SK-N-SH treated with all-trans-retinoic acid at 6 μM for 48 hours (cell line): ENCODE results near the gene KLHL29.

Experiments
- ZFP30 ChIP-seq: fragments of 450-650 bp; formaldehyde crosslinking; IDR thresholded peaks from 2 replicates; pipeline ENCODE4 v1.5.0; 2022; ENCODE audit warnings: mild to moderate bottlenecking, moderate library complexity
- TF ChIP-seq, protein P1 (sequence below): fragments of 250-450 bp; sonication (Bioruptor Pico); IDR thresholded peaks from 2 replicates; pipeline ENCODE4 v1.5.0; 2020; ENCODE audit warnings: mild to moderate bottlenecking, moderate library complexity
- TF ChIP-seq, protein P2 (sequence below): fragments of 250-450 bp; sonication (Bioruptor Pico); IDR thresholded peaks from 2 replicates; pipeline ENCODE4 v1.5.1; 2021; ENCODE audit warnings: mild to moderate bottlenecking, moderate library complexity
- TF ChIP-seq, protein P3 (sequence below): fragments of 250-450 bp; sonication (Bioruptor Pico); IDR thresholded peaks from 2 replicates; pipeline ENCODE4 v1.8.0; 2020; ENCODE audit warnings: mild to moderate bottlenecking, moderate library complexity, borderline replicate concordance
- TF ChIP-seq, protein P4 (sequence below): fragments of 250-450 bp; sonication (Bioruptor Pico); IDR thresholded peaks from 2 replicates; pipeline ENCODE4 v1.8.0; 2021; ENCODE audit warnings: low read depth, mild to moderate bottlenecking, moderate library complexity, borderline replicate concordance

GRCh38 chr2:23538566-23538965 is 153.6 kb downstream of the KLHL29 start:
- TF ChIP-seq, protein P1, sequence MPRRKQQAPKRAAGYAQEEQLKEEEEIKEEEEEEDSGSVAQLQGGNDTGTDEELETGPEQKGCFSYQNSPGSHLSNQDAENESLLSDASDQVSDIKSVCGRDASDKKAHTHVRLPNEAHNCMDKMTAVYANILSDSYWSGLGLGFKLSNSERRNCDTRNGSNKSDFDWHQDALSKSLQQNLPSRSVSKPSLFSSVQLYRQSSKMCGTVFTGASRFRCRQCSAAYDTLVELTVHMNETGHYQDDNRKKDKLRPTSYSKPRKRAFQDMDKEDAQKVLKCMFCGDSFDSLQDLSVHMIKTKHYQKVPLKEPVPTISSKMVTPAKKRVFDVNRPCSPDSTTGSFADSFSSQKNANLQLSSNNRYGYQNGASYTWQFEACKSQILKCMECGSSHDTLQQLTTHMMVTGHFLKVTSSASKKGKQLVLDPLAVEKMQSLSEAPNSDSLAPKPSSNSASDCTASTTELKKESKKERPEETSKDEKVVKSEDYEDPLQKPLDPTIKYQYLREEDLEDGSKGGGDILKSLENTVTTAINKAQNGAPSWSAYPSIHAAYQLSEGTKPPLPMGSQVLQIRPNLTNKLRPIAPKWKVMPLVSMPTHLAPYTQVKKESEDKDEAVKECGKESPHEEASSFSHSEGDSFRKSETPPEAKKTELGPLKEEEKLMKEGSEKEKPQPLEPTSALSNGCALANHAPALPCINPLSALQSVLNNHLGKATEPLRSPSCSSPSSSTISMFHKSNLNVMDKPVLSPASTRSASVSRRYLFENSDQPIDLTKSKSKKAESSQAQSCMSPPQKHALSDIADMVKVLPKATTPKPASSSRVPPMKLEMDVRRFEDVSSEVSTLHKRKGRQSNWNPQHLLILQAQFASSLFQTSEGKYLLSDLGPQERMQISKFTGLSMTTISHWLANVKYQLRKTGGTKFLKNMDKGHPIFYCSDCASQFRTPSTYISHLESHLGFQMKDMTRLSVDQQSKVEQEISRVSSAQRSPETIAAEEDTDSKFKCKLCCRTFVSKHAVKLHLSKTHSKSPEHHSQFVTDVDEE (CRISPR knock-in tag), result no peak
- TF ChIP-seq, protein P2, sequence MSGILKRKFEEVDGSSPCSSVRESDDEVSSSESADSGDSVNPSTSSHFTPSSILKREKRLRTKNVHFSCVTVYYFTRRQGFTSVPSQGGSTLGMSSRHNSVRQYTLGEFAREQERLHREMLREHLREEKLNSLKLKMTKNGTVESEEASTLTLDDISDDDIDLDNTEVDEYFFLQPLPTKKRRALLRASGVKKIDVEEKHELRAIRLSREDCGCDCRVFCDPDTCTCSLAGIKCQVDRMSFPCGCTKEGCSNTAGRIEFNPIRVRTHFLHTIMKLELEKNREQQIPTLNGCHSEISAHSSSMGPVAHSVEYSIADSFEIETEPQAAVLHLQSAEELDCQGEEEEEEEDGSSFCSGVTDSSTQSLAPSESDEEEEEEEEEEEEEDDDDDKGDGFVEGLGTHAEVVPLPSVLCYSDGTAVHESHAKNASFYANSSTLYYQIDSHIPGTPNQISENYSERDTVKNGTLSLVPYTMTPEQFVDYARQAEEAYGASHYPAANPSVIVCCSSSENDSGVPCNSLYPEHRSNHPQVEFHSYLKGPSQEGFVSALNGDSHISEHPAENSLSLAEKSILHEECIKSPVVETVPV (CRISPR knock-in tag), result no peak
- no peak for TF ChIP-seq ZFP30 (CRISPR knock-in tag)
- TF ChIP-seq, protein P3, sequence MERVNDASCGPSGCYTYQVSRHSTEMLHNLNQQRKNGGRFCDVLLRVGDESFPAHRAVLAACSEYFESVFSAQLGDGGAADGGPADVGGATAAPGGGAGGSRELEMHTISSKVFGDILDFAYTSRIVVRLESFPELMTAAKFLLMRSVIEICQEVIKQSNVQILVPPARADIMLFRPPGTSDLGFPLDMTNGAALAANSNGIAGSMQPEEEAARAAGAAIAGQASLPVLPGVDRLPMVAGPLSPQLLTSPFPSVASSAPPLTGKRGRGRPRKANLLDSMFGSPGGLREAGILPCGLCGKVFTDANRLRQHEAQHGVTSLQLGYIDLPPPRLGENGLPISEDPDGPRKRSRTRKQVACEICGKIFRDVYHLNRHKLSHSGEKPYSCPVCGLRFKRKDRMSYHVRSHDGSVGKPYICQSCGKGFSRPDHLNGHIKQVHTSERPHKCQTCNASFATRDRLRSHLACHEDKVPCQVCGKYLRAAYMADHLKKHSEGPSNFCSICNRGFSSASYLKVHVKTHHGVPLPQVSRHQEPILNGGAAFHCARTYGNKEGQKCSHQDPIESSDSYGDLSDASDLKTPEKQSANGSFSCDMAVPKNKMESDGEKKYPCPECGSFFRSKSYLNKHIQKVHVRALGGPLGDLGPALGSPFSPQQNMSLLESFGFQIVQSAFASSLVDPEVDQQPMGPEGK (CRISPR knock-in tag), result no peak
- TF ChIP-seq, protein P4, sequence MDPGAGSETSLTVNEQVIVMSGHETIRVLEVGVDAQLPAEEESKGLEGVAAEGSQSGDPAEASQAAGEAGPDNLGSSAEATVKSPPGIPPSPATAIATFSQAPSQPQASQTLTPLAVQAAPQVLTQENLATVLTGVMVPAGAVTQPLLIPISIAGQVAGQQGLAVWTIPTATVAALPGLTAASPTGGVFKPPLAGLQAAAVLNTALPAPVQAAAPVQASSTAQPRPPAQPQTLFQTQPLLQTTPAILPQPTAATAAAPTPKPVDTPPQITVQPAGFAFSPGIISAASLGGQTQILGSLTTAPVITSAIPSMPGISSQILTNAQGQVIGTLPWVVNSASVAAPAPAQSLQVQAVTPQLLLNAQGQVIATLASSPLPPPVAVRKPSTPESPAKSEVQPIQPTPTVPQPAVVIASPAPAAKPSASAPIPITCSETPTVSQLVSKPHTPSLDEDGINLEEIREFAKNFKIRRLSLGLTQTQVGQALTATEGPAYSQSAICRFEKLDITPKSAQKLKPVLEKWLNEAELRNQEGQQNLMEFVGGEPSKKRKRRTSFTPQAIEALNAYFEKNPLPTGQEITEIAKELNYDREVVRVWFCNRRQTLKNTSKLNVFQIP, result no peak
